NCI-H128 (cell line): Measurements from ENCODE around the gene MRM3.
"Not testable (repeated sequence)": the region's sequence is repeated elsewhere in the genome, so short reads cannot be mapped to it uniquely, and the experiment has no call there.

Experiments used
- DNase-seq: peaks from one replicate; lab custom pipeline; 2025; ENCODE audit not compliant: unreplicated experiment; lab: John Stamatoyannopoulos, UW

MRM3 gene

DNA sequence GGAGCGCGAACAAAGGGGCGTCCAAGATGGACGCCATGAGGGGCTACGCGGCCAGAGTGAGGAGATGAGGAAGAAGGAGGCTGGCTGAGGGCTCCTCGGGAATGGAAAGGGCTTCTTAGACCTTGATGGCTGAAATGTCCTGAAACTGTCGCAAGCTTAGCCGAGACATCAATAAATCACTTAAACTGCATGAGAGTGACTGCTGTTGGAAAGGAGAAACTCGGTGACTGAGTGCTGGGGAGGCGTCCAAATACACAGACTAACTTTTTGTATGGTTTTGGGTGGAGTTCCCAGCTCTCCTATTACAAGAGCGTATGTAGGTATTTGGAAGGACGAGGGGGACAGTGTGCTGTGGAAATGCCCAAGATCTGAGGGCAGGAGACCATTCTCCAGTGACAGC lies 28.7 kb upstream of the MRM3 start:
- no peak for DNase-seq

DNA sequence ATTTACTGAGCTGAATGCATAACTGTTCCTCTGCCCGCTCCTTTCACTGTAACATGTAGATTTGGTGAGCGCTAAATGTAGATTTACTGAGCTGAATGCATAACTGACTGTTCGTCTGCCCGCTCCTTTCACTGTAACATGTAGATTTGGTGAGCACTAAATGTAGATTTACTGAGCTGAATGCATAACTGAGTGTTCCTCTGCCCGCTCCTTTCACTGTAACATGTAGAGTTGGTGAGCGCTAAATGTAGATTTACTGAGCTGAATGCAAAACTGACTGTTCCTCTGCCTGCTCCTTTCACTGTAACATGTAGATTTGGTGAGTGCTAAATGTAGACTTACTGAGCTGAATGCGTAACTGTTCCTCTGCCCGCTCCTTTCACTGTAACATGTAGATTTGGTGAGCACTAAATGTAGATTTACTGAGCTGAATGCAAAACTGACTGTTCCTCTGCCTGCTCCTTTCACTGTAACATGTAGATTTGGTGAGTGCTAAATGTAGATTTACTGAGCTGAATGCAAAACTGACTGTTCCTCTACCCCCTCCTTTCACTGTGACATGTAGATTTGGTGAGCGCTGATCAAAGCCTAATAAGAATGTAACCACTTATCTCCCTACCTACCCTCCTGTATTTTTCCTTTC lies 26.7 kb upstream of the MRM3 start:
- not testable (repeated sequence) for DNase-seq

DNA sequence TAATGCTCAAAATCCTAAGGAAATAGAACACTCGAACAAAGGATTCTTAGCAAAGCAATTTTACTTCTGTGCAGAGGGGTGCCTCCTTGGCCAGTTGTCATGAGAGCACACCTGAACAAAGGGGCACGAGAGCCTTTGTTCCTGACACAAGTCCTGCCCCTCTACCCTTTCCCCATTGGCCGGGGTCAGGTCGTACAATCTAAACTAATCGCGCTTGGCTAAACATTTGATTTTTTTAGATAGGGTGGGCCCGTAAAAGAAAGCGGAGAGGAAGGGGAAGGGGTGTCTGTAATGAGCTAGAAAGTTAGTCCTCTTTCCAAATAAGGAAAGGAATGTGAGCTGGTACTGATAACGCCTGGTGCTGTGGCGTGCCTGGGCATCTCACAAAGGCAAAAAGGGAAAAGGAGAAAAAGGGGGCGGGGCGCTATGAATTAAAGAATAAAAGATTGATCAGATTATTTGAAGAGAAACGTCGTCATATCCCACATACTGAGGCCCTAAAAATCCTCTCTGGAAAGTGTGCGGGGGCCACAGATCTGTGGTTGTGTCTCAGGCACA lies 26.1 kb upstream of the MRM3 start:
- not testable (repeated sequence) for DNase-seq

DNA sequence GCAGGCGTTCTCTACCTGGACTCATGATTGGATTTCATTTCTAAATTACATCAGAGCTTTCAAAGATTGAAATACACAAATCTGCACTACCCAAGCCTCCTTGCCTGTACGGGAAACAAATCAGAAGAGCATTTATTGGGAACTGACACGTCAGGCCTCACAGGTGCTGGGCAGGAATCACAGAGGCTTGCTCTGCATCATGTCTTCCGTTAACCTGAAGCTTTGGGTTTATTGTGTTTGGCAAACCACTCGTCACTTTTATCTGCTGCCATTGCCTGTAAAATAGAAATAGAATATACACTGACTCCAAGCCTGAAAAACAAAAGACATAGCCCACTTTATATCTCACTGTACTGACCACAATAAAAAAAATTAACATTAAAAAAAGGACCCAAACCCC lies 22.2 kb upstream of the MRM3 start:
- DNase-seq, result no peak

DNA sequence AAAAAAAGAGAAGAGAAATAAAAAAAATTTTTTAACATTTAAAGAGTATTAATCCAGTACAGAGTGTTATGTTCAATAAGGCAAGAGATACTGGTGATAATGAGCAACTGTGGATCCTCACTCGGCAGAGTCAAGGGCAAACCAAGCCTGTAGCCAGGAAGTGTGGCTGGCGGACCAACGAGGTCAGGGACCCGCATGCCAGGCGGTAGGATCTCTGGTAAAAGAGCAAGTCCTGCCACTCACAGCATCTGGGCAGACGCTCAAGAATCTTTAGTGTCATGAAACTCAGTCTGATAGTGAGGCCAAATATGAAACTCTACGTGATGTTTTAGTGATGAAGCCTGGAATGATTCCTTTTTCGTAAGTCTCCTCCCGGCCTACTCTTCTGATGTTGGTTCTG lies 21.8 kb upstream of the MRM3 start:
- DNase-seq, result no peak

DNA sequence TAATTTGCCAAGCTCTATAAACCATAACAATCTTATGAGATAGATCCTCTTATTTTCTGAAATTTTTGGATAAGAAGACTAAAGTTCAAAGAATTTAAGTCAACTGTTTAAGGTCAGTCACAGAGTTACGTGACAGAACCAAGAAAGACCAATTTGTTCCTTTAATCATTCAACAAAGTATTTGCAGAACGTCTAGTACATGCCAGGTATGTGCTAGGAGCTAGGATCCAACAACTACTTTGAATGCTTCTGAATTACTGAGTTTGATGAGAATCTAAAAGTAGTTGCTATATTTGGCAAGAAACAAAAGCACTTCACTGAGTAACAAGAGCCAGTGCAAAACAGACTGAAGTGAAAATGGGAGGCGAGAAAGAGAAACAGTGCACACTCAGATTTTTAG lies 15.1 kb upstream of the MRM3 start:
- DNase-seq, result no peak

DNA sequence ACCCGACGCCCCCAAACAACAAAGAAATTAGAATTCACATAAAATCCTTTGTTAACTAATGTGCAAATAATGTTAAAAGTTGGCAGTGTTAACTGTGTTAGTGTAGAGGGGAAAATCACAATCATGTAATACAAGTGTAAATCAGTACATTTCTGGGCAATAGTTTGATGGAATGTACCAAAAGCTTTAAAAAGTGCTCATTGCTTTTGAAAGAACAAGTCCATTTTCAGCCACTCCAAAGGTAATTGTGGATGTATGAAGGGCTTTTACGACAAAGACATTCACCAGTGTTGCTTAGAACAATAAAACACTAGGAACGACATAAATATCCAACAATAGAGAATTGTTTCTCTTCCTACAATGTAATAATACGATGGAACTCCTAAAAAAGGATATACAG lies 9.1 kb upstream of the MRM3 start:
- DNase-seq, result no peak

DNA sequence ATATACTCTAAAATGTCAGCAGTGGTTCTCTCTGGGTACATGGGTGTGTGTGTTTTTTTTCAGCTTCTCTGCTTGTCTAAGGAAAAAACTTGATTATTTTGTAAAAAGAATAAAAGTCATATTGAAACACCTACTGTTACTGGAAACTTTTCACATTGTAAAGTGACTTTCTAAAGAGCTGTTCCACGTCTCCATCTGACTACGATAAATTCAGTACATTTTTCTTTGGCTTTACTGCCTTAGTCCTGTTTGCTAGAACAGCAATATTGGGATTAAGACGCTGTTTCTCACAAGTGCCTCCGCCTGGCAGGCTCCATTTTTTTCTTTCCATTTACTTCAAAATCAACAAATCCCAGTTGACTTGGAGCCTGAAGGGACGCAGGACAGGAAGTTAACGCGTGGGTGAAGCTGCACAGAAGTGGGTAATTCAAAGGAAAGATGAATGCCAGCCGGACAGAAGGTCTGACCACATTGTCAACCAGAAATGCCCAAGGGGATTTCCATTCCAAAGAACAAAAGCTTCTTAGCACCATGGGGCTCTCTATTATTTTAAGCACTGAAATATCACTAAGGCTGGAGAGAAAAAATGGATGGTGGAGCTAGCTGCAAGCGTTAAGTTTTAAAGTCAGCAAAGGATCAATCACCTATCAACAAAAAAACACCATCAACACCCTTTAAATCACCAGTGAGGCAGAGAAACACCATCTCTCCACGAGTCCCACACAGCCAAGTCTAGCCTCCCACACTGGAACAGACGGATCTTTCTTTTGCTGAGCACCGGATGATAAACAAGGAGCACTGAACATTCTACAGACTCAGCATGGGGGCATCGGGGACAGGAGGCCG lies 8.5 kb upstream of the MRM3 start:
- no peak for DNase-seq

DNA sequence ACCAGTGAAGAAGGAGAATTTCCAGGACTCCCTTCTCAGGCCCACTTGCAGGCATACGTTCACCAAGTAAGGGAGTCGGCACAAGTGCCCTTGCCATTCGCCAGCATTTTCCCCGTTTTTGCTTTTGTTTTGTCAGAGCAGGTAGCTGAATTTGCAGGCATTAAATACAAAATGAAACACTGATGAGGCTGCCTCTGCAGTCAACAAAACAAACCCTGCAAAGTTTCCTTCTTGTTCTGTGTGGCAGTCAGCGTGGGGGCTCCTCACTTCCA lies 7.9 kb upstream of the MRM3 start:
- no peak for DNase-seq

DNA sequence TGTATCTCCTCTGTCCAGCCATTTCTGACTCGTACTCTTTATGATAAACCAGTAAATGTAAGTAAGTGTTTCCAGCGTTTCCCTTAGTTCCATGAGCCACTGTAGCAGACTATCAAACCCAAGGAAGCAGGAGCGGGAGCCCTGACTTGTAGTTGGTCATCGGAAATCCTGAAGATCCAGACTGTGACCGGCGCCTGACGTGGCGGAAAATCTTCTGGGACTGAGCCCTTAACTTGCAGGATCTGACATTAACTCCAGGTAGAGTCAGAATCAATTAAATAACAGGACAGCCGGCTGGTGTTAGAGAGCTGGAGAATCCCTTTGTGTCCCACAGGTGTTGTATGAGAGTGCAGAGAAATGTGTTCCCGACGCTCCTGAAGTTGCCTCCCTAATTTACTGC lies 4.1 kb upstream of the MRM3 start:
- no peak for DNase-seq

DNA sequence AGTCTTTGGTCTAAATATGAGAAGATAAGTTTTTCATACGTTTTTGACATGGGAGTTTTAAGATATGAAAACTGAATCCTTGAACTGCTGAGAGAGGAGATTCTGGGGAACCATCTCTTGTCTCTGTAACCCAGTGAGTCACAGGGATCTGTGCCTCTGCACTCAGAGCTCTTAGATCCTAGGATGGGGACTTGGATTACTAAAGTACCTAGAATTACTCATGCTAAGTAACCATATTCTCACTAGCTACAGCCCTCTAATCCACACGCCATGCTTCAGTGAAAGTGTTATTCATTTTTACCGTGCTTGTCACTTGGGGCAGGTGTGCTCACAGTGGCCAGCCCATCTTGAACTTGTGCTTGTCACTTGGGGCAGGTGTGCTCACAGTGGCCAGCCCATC lies 2.0 kb downstream of the MRM3 start:
- no peak for DNase-seq

DNA sequence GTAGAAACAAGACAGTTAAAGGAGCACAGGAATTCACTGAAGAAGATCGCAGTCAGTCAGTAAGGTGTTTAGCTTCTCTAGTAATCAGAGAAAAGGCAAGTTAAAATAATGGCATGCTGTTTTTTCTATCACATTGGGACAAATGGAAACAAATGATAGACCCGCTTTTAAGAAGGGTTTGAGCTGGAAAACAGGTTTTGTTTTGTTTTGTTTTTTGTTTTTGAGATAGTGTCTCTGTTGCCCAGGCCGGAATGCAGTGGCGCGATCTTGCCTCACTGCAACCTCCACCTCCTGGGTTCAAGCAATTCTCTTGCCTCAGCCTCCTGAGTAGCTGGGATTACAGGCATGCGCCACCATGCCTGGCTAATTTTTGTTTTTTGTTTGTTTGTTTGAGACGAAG lies 3.7 kb downstream of the MRM3 start:
- DNase-seq, result not testable (repeated sequence)

DNA sequence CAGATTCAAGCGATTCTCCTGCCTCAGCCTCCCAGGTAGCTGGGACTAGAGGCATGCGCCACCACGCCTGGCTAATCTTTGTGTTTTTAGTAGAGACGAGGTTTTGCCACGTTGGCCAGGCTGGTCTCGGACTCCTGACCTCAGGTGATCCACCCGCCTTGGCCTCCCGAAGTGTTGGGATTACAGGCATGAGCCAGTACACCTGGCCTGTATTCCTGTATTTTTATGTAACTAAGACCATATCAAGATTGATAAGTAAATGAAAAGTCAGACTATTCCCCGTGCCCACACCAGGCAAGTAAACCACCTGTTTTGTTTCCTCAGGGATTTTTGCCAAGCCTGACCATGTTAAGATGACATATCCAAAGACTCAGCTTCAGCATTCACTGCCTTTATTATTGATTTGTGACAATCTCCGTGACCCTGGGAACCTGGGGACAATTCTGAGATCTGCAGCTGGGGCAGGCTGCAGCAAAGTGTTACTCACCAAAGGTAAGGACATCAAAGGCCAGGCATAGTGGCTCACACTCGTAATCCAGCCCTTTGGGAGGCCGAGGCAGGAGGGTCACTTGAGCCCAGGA lies 5.6 kb downstream of the MRM3 start:
- no peak for DNase-seq

DNA sequence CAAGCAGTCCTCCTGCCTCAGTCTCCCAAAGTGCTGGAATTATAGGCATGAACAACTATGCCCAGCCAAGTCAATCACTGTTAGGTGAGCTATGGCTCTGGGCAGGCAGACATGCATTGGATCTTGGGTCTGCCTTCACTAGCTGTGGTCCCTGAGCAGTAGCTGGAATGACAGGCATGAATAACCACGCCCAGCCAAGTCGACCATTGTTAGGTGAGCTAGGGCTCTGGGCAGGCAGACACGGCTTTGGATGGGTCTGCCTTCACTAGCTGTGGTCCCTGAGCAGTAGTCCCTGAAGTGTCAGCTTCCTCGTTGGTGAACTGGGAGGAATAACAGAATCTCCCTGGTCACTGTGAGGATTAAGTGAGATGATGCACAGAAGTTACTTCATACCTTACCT lies 6.4 kb downstream of the MRM3 start:
- no peak for DNase-seq

DNA sequence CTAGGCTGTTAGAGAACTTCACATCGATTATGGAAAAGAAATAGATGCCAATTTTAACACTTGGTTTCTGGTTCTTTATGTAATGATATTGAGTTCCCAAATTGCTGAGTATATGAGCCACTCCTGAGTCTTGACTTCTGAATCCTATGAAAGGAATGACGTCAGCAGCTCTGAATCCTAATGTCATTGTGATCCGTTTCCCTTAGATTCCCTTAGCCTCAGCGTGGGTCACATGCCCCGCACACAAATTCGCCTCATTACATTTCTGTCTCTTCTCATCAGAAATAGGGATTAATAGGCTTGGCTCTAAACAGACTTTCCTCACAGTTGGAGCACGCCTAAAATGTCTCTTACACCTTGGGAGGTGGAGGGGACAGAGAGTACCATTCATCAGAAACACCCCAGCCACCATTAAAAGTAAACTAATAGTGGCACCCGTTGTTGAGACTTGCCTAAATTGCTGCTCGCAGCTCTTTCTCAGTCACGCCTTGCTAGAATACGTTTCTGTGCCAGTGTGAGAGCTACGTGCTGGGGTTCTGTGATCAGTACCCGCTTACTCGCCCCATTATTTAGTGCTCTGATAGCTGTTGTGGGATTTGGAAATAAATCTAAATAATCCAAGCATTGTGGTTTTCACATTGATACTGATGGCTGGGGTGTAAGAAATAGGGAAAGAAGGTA lies 7.1 kb downstream of the MRM3 start:
- no peak for DNase-seq

DNA sequence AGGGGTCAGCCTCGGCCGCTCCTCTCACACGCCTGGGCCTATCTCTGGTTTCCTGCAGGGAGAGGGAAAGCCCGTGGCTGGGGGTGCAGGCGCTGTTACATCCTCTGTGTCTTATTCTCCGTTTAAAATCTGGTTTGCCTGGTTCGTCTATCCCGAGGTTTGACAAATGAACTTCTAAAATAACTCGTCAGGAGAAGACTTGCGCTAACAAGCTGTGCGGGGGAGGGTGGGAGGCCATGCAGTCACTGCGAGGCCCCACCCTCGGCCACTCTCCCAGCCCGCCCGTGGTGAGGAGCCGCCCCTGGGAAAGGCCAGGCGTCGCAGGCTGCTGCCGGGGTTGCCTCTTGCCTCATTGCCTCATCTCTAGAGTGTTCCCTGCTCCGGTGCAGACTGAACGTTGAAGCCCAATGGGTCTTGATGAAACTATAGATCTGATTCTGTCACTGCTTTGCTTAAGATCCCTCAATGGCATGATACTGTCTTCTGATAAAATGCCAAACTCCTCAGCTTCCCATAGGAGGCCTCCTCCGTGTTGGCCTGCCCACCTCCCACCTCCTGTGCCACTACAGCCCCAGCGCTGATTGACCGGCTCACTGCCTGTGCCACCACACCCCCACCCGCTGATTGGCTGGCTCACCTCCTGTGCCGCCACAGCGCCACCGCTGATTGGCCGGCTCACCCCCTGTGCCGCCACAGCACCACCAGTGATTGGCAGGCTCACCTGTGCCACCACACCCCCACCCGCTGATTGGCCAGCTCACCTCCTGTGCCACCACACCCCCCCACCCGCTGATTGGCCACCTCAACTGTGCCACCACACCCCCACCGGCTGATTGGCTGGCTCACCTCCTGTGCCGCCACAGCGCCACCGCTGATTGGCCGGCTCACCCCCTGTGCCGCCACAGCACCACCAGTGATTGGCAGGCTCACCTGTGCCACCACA lies 8.0 kb downstream of the MRM3 start:
- not testable (repeated sequence) for DNase-seq

DNA sequence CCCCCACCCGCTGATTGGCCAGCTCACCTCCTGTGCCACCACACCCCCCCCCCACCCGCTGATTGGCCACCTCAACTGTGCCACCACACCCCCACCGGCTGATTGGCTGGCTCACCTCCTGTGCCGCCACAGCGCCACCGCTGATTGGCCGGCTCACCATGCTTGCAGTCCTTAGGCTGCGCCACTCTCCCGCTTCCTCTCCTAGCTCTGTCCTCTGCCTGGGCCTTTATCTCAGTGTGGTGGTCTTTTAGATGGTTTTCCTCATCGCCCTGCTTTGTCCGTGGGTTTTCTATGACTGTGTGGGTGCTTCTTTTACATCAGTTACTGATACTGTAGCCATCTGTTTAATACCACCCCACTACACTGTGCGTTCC lies 8.7 kb downstream of the MRM3 start:
- DNase-seq, result not testable (repeated sequence)

DNA sequence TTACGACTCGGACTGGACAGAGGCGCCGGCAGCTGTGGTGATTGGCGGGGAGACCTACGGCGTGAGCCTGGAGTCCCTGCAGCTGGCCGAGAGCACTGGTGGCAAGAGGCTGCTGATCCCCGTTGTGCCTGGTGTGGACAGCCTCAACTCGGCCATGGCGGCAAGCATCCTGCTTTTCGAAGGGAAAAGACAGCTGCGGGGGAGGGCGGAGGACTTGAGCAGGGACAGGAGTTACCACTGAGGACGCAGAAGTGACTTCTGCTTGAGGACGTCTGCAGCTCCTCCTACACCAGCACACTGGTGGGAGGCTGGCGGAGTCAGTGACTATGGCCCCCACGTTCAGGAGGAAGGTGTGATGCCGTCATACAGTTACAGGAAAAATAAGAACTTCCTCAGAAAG lies 9.7 kb downstream of the MRM3 start:
- DNase-seq, result no peak

DNA sequence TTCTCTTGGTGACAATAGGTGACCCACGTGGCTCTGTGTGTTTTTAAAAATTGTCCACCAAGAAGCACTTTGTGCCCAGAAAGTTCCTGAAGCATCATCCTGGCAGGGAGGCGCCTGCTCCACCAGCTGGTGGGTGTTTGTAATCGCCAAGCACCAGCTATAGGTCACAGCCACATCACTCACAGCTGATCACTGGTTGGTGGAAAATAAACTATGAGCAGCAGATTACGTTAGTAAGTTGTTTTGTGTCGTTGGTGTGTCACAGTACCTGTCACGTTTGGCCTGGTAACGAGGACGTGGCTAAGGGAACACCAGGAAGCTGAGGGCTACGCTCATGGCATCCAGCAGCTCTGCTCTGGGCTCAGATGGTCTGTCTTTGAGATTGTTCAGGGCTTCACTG lies 10.1 kb downstream of the MRM3 start:
- no peak for DNase-seq

DNA sequence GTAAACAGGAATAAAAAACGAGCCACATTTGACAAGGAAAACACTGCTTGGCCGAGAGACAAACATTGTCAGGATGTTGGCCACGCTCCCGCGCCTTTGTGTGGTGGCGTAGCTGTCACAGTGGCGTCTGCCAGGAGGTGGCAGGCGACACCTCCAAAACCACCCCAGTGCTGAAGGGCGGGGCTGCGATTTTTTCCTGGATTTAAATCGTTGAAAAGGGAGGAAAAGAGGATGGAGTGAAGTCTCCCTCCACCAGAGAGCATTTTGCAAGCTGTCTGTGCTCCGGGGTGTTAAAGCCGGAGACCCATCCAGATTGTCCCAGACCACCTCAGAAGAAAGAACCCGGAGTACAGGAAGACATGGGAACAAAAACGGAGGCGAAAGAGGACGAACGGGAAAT lies 12.7 kb downstream of the MRM3 start:
- DNase-seq, result no peak

DNA sequence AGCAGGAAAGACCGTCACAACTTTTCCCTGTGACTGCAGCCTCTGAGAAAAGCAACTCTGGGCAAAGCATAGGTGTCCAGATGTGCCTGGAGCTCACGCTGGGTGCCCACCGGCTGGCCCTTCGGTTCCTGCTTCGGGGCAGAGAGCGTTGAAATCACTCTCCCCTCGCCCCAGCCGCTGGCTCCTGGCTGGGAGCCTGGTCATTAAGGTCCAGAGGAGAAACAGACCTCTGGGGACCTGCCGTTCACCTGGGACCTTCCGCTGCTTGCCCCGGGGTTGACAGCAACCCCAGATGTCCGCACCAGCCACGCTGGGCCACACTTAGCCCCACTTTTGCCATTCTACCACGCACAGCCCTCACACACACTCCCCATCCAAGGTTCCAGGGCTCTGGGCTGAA lies 13.1 kb downstream of the MRM3 start:
- no peak for DNase-seq
